Myocyte (in vitro differentiated cells): ENCODE data around the gene IFNK. TPM values are rescaled to one million over a fixed set of nuclear protein-coding genes. Genes with fewer than 3 reads are reported as not detected.
A peak's percentile ranks its signal among the peaks of the same experiment; 100 is the strongest.
"Not testable (repeated sequence)": the region's sequence is repeated elsewhere in the genome, so short reads cannot be mapped to it uniquely, and the experiment has no call there.

Experiments
- DNase-seq: peaks from one replicate; pipeline ENCODE4 v3.0.0-alpha.2; 2012; ENCODE audit warnings: low read depth
- polyA plus RNA-seq: library from polyadenylated mRNA; unstranded; fragments of >200 nt; gene quantifications from one replicate; pipeline ENCODE4 v1.2.1, GENCODE V29; 2012; ENCODE audit warnings: missing spikeins
- total RNA-seq: library from RNA; depleted of rRNA; stranded (reverse); fragments of >200 nt; gene quantifications from 2 replicates; pipeline ENCODE4 v1.2.3, GENCODE V29; 2014

Gene IFNK, protein sequence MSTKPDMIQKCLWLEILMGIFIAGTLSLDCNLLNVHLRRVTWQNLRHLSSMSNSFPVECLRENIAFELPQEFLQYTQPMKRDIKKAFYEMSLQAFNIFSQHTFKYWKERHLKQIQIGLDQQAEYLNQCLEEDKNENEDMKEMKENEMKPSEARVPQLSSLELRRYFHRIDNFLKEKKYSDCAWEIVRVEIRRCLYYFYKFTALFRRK
- total RNA-seq: not detected in 2 replicates
- polyA plus RNA-seq: not detected

DNA sequence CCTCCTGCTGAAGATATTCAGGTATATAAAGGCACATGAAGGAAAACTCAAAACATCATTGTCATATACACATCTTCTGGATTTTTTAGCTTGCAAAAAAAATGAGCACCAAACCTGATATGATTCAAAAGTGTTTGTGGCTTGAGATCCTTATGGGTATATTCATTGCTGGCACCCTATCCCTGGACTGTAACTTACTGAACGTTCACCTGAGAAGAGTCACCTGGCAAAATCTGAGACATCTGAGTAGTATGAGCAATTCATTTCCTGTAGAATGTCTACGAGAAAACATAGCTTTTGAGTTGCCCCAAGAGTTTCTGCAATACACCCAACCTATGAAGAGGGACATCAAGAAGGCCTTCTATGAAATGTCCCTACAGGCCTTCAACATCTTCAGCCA is at the start of gene IFNK:
Gene IFNK, plus strand, starts transcription at position 55 of the 400 bp plus-strand sequence. Its CDS starts 47 bp downstream, at position 102.
- DNase-seq: no peak

GRCh38 chr9:27474305-27474704 is 49.8 kb upstream of the IFNK start:
- no peak for DNase-seq

- no peak for DNase-seq
These were observed 49.0 kb upstream of the IFNK start for GRCh38 chr9:27475057-27475595.

GRCh38 chr9:27476870-27477515 is 47.1 kb upstream of the IFNK start:
- no peak for DNase-seq

GRCh38 chr9:27478322-27478721 is 45.8 kb upstream of the IFNK start:
- no peak for DNase-seq

GRCh38 chr9:27482709-27483108 is 41.4 kb upstream of the IFNK start:
- no peak for DNase-seq

DNA sequence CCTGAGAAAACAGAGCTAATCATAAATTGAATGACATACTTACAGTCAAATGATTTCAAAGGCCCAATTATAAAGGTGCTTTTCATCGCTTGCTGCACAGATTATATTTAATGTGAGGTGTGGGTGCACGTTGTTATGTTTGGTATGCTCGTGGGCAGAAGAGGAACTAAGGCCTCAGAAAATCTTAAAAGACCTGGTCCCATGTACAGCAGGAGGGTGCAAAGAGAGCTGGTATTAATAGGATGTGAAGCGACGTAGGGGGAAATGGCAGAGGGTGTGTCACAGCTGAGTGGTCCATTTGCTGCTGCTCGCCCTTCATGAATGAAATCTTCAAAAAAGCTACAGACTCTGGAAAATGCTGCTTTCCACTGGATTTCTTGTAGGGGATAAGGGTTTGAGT is 40.5 kb upstream of the IFNK start:
- no peak for DNase-seq

DNA sequence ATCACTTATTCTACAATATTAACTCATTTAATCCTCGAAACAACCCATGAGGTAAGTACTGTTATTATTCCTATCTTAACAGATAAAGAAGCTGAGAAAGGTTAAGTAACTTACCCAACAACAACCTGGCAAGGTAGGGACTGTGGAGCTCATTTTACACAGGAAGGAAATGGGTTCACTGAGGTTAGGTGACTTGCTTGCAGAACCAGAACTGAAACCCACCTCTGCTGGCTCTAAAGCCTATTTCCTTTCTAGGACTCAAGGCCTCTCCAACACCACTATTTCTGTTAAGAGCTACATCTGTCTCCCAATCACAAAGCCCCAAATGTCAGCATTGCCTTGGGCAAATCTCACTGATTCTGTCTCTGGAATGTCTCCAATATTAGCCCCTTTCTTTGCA is 38.9 kb upstream of the IFNK start:
- DNase-seq: no peak

DNA sequence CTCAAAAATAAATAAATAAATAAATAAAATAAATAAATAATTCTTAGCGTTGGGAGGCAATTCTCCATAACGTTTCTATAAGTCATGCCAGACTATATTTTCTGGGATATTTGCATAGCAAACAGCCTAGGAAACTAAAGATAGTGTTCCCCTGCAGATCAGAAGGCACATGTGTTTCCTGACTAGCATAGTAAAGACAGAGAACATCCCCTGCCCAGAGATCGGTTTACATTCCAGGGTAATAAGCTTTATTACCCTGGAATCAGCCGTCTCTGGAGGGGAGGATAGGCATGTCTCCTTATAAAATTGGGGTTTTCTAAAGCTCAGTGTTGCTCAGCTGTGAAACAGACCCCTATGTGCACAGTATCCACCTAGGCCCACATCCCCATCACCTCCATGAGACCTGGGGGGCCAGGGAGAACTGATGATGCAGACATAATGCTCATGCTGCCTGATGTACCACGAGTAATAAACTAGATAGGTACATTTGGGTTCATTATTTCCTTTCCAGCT is 36.9 kb upstream of the IFNK start:
- no peak for DNase-seq

GRCh38 chr9:27487927-27488326 is 36.2 kb upstream of the IFNK start:
- no peak for DNase-seq

- DNase-seq: peak; percentile 14
These were observed 34.8 kb upstream of the IFNK start for GRCh38 chr9:27489087-27489876.

DNA sequence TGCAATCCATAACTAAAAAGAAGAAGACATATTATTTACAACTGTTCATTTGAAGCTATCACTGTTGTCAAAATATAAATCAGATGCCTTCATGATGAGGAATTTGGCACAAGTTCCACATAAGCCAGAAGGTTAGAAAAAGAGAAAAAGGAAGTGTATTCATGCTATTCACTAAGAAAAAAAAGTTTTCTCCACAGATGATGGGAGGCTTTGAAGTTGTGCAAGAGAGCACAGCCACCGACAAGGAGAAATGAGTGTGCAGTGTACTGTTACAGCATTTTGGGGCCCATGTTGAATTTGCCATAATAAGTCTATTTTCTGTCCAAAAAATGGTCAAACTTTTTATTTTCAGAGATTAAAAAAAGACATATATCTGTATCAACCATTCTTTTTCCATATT is 32.9 kb upstream of the IFNK start:
- DNase-seq: no peak

GRCh38 chr9:27495480-27496134 is 28.5 kb upstream of the IFNK start:
- no peak for DNase-seq

- DNase-seq: no peak
These were observed 28.0 kb upstream of the IFNK start for GRCh38 chr9:27496135-27496504.

DNA sequence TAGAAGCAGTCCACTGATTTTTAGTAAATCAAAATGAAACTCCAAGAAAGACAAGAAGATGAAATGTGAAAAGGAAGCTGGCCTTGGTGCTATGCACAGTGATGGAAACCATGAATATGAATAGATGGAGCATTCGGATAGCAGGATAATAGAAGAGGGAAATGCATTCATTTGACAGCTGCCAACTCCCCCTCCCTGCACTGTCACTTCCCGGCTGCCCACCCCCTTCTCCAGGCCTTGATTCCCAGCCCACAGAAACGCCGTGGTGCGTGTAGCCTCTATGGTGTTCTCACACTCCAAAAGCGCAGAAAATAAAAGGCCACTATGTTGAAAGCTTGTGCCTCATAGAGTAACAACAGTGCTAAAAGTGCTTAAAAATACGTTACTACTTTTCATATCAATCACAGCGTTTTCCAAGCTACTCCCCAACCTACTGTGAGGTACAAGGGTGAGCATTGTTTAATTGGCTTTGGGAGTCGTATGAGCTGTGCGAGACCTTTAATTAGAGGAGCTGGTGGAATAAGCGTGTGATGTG is 26.1 kb upstream of the IFNK start:
- no peak for DNase-seq

DNA sequence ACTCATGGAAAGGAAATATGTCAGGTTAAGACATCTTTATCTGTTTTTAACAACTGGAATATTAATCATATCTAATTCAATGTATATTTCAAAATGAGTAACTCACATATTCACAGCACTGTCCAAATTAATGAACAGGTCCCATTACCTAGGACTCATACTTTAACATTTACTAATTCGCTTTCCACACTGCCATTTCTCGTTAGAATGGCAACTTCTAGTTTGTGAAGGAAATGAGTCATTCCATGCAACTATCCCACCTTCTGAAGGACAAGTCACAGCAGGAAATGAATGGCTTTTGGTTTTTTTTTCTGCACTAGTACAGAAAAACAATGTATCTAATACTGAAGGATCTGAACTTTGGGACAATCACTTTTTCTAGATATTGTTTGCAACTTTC is 24.6 kb upstream of the IFNK start:
- DNase-seq: no peak

GRCh38 chr9:27500902-27501301 is 23.2 kb upstream of the IFNK start:
- not testable (repeated sequence) for DNase-seq

DNA sequence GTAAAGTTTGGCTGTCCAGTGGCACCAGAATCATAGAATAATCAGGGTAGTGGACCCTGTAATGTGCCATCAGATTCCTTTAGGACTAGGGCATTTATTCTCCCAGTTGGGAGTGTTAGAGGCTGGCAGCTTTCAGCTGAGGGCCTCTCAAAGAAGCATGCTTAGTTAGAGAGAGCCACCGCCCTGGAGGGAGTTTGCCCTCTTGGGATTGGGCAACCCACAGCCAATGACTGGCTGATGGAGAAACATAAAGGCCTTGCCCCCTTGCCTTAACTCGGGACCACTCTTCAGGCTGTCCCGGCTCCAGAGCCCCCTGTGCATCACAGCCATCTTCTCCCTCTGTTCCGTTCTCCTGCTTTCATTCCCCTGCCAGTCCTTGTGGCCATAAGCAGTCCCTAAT is 20.5 kb upstream of the IFNK start:
- DNase-seq: no peak

- no peak for DNase-seq
These were observed 19.8 kb upstream of the IFNK start for GRCh38 chr9:27504259-27504658.

DNA sequence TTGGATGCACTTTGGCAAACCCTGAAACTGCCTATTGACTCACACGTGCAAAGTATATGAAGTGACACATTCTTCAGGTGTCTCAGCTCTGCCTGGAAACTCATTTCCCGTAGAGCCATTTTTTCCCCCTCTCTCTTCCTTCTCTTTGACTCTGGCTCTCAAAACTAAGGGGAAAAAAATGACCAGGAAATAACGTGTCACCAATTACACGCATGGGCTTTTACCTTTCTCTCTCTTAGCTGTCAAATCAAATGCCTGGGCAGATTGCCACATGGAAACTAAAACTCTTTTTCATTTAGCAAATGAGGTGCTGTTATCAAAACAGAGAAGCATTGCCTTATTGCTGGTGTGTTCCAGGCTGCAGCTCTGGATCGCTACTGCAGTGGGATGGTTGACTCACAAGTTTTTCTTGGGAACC is 18.3 kb upstream of the IFNK start:
- no peak for DNase-seq

DNA sequence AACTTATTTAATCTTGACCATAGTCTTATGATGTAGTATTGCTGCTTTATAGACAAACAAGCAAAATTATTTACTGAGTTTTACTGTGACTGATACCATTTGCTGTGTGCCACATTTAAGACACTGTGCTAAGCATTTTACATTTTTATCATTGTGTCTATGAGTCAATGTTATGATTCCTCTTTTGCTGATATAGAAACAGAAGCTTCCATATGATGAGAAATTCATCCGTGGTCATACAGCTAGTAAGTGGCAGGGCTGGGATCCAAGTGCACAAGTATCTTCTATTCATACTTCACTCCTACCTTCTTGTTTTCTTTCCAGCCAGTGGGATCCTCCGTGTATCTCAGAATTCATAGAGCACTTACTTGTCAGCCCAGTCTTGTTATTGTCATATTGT is 17.1 kb upstream of the IFNK start:
- no peak for DNase-seq
